SK-N-SH (cell line): ENCODE results near the gene URM1. TPM values are rescaled to one million over a fixed set of nuclear protein-coding genes. Genes with fewer than 3 reads are reported as not detected.

ENCODE experiments used
- CTCF ChIA-PET: fragments of 300-600, 350-600 bp; formaldehyde crosslinking; extraction: SDS; loops from one replicate; lab custom pipeline; 2021; lab: Yijun Ruan, JAX
- POLR2A ChIA-PET: fragments of 350-600 bp; sonication (Branson Sonifier 250); formaldehyde crosslinking; extraction: SDS; loops from one replicate; lab custom pipeline; 2020; ENCODE audit warnings: antibody characterized with exemption, inconsistent platforms; lab: Yijun Ruan, JAX
- DNase-seq: peaks from one replicate; pipeline ENCODE4 v3.0.0; 2012
- H2AFZ ChIP-seq: fragments of 200-600 bp; sonication (generic); 2 replicates; pipeline ENCODE4 v1.8.1; 2016; ENCODE audit warnings: antibody characterized with exemption, mild to moderate bottlenecking, low read depth
- H3F3A ChIP-seq: fragments of 200-600 bp; sonication (generic); replicated peaks from 2 replicates; pipeline ENCODE3; 2016; ENCODE audit warnings: antibody characterized with exemption, mild to moderate bottlenecking; ENCODE audit not compliant: insufficient read depth
- H3K27ac ChIP-seq, 2 experiments: fragments of 200-500 bp in 1 of 2; fragments of 200-600 bp in 1 of 2; sonication (Bioruptor generic) in 1 of 2; sonication (generic), shearing (Covaris generic) in 1 of 2; 2 replicates each; pipeline versions ENCODE4 v1.5.1 to v1.6.1; 2014 to 2016; ENCODE audit warnings: low read depth in 2 of 2, inconsistent platforms in 1 of 2, low read length in 1 of 2, mild to moderate bottlenecking in 1 of 2, mixed read lengths in 1 of 2
- H3K27me3 ChIP-seq: fragments of 200-600 bp; sonication (generic), shearing (Covaris generic); 2 replicates; pipeline ENCODE4 v1.6.1; 2016; ENCODE audit warnings: mixed run types; ENCODE audit not compliant: insufficient read depth
- H3K36me3 ChIP-seq, 2 experiments: fragments of 200-500 bp in 1 of 2; fragments of 200-600 bp in 1 of 2; sonication (Bioruptor generic) in 1 of 2; sonication (generic) in 1 of 2; replicated peaks in 1 of 2; 2 replicates each; pipeline versions ENCODE3 to v1.5.1; 2014 to 2016; ENCODE audit warnings: low read length in 1 of 2, mild to moderate bottlenecking in 1 of 2; ENCODE audit not compliant: insufficient read depth in 2 of 2, control insufficient read depth in 1 of 2
- H3K4me1 ChIP-seq, 2 experiments: fragments of 200-500 bp in 1 of 2; fragments of 200-600 bp in 1 of 2; sonication (Bioruptor generic) in 1 of 2; sonication (generic), shearing (Covaris generic) in 1 of 2; 2 replicates each; pipeline versions ENCODE4 v1.5.1 to v1.6.1; 2014 to 2016; ENCODE audit warnings: low read depth in 1 of 2, low read length in 1 of 2, mixed run types in 1 of 2; ENCODE audit not compliant: insufficient read depth in 2 of 2, control insufficient read depth in 1 of 2
- H3K4me2 ChIP-seq: fragments of 200-600 bp; sonication (generic), shearing (Covaris generic); 2 replicates; pipeline ENCODE4 v1.6.1; 2017; ENCODE audit warnings: mixed run types
- H3K4me3 ChIP-seq, 2 experiments: fragments of 200-500 bp in 1 of 2; fragments of 200-600 bp in 1 of 2; sonication (Bioruptor generic) in 1 of 2; sonication (generic), shearing (Covaris generic) in 1 of 2; 2 replicates each; pipeline versions ENCODE4 v1.5.1 to v1.8.1; 2014 to 2016; ENCODE audit warnings: low read depth in 2 of 2, inconsistent platforms in 1 of 2, low read length in 1 of 2, mild to moderate bottlenecking in 1 of 2, mixed read lengths in 1 of 2, moderate library complexity in 1 of 2
- H3K79me2 ChIP-seq: fragments of 200-600 bp; sonication (generic); 2 replicates; pipeline ENCODE4 v1.8.1; 2017; ENCODE audit warnings: mild to moderate bottlenecking; ENCODE audit not compliant: insufficient read depth
- H3K9ac ChIP-seq: fragments of 200-600 bp; sonication (generic); 2 replicates; pipeline ENCODE4 v1.6.1; 2017; ENCODE audit warnings: mixed run types
- H3K9me2 ChIP-seq: fragments of 200-600 bp; sonication (generic); 2 replicates; pipeline ENCODE4 v1.6.1; 2017; ENCODE audit warnings: mixed run types
- H3K9me3 ChIP-seq: fragments of 200-600 bp; sonication (generic); 2 replicates; pipeline ENCODE4 v1.6.1; 2017; ENCODE audit warnings: mixed run types, mild to moderate bottlenecking, moderate library complexity
- H4K20me1 ChIP-seq: fragments of 200-600 bp; sonication (generic); 2 replicates; pipeline ENCODE4 v1.6.1; 2017; ENCODE audit warnings: mild to moderate bottlenecking, mixed run types; ENCODE audit not compliant: insufficient read depth
- CTCF ChIP-seq: fragments of 200-600 bp; sonication (generic); IDR thresholded peaks from 2 replicates; pipeline ENCODE4 v1.6.1; 2017; ENCODE audit warnings: antibody characterized with exemption, mild to moderate bottlenecking, moderate library complexity
- EP300 ChIP-seq, 2 experiments: IDR thresholded peaks; 2 replicates each; pipeline versions ENCODE4 v1.4.0 to v1.6.1; 2012; ENCODE audit warnings: borderline replicate concordance in 1 of 2, low read depth in 1 of 2, low read length in 1 of 2
- FOSL2 ChIP-seq: IDR thresholded peaks from 2 replicates; pipeline ENCODE4 v1.4.0; 2012; ENCODE audit warnings: low read depth, mild to moderate bottlenecking, moderate library complexity, borderline replicate concordance
- FOXM1 ChIP-seq: IDR thresholded peaks from 2 replicates; pipeline ENCODE4 v1.4.0; 2012; ENCODE audit warnings: low read depth, mild to moderate bottlenecking
- MAX ChIP-seq: IDR thresholded peaks from 2 replicates; pipeline ENCODE4 v1.4.0; 2012; ENCODE audit warnings: low read depth
- MXI1 ChIP-seq: IDR thresholded peaks from 2 replicates; pipeline ENCODE4 v1.6.1; 2012; ENCODE audit warnings: mild to moderate bottlenecking, low read depth, low read length, improper control_type of control experiment
- RAD21 ChIP-seq: IDR thresholded peaks from 2 replicates; pipeline ENCODE4 v1.6.1; 2012; ENCODE audit warnings: mild to moderate bottlenecking, low read length
- RCOR1 ChIP-seq: fragments of 150-350 bp; IDR thresholded peaks from 2 replicates; pipeline ENCODE4 v1.6.1; 2017; ENCODE audit warnings: antibody characterized with exemption, low read length
- REST ChIP-seq: IDR thresholded peaks from 2 replicates; pipeline ENCODE4 v1.6.1; 2012; ENCODE audit warnings: mild to moderate bottlenecking, low read depth, low read length, moderate library complexity
- RFX5 ChIP-seq: IDR thresholded peaks from 2 replicates; pipeline ENCODE4 v1.6.1; 2012; ENCODE audit warnings: mild to moderate bottlenecking, improper control_type of control experiment, low read length
- SMC3 ChIP-seq: IDR thresholded peaks from 2 replicates; pipeline ENCODE4 v1.6.1; 2012; ENCODE audit warnings: low read depth, low read length, improper control_type of control experiment
- TCF12 ChIP-seq: IDR thresholded peaks from 2 replicates; pipeline ENCODE4 v1.4.0; 2012
- USF2 ChIP-seq: fragments of 150-350 bp; IDR thresholded peaks from 2 replicates; pipeline ENCODE4 v1.6.1; 2017; ENCODE audit warnings: antibody characterized with exemption, low read length, low read depth, borderline replicate concordance
- WGBS: methylation state at CpG from one replicate; pipeline ENCODE4 v1.1.6; 2017; ENCODE audit warnings: low lambda C conversion rate; 5-methylcytosine and 5-hydroxymethylcytosine counted together
- polyA plus RNA-seq, 3 experiments: library from polyadenylated mRNA; depleted of rRNA; stranded (reverse); fragments of >200 nt; gene quantifications; 2 replicates each; pipeline ENCODE4 v1.2.3, GENCODE V29; 2012

URM1 gene
- polyA plus RNA-seq, 1 of the 3 experiments (the other 2 are of a cell fraction): 58.9 TPM

GRCh38 chr9:128420060-128420650 lies 49.0 kb downstream of the URM1 start (continued):
- TF ChIP-seq REST (no peak), USF2 (no peak), TCF12 (no peak; the same call in 1 of the 2 replicates), MXI1 (peak; percentile 56), FOSL2 (no peak), SMC3 (0 out of 2 replicates have a peak, but pooled peaks have one; percentile 22), MAX (0 out of 2 replicates have a peak, but pooled peaks have one; percentile 46)

- H3K9me3 ChIP-seq: no peaks in the 10 kb centered on the region
- H3K4me3 ChIP-seq: peak within 1 kb of the TSS; percentile 73 to 86
- no peaks in the 10 kb centered on the region; the same call in 1 of the 2 replicates for H3K27me3 ChIP-seq
- peaks cover 0 to 2% of the 10 kb centered on the region in 2 experiments for H3K36me3 ChIP-seq
- no peaks in the 10 kb centered on the region for H3F3A ChIP-seq
- ChIA-PET CTCF (interaction anchor here (0.9 to 12.1 kb wide), 26 partner anchors 9 to 228 kb away, joined by 3 to 93 read pairs (median 5); partner anchors contain the start of genes SLC27A4 and URM1), POLR2A (interaction anchor here (1.1 to 2.6 kb wide), 6 partner anchors 9 to 126 kb away, joined by 3 to 8 read pairs (median 6); partner anchors contain the start of gene URM1)
- H3K9ac ChIP-seq: peak within 1 kb of the TSS; percentile 78
- H4K20me1 ChIP-seq: no peaks in the 10 kb centered on the region
- H3K79me2 ChIP-seq: peaks cover 17% of the 10 kb centered on the region; the same call in 1 of the 2 replicates
- 0% methylated on average over 9 of the region's 59 CpGs for WGBS
- TF ChIP-seq USF2 (no peak), RAD21 (peak; percentile 13; the same call in 1 of the 2 replicates), CTCF (peak; percentile 32; the same call in 1 of the 2 replicates), RCOR1 (no peak), EP300 (IDR thresholded peaks at IDR 0.05; ENCODE audit: borderline replicate concordance in 1 of 2, low read depth in 1 of 2, low read length in 1 of 2) (peak in 1 of 2 experiments; percentile 8; a peak in 1 of 4 replicates), MAX (0 out of 2 replicates have a peak, but pooled peaks have one; percentile 9), FOXM1 (no peak), RFX5 (no peak), MXI1 (no peak; the same call in 1 of the 2 replicates)
- H3K27ac ChIP-seq: peak within 1 kb of the TSS; percentile 60 to 81
- DNase-seq: peak; percentile 95
- H3K9me2 ChIP-seq: no peaks in the 10 kb centered on the region
- peaks cover 0 to 17% of the 10 kb centered on the region in 2 experiments; a peak in 1 of 4 replicates for H3K4me1 ChIP-seq
- peak within 1 kb of the TSS; percentile 98 for H2AFZ ChIP-seq
- H3K4me2 ChIP-seq: peak within 1 kb of the TSS; percentile 100
Measured at GRCh38 chr9:128420651-128421481, 49.7 kb downstream of the URM1 start, which contains the start of gene CERCAM. CERCAM (plus strand) TSS chr9:128420857; CDS start chr9:128420878, 21 bp downstream.
